ENCODE measurements around the gene KPNA1.
"Not testable (repeated sequence)": the region's sequence is repeated elsewhere in the genome, so short reads cannot be mapped to it uniquely, and the experiment has no call there.

The KPNA1 gene

DNA sequence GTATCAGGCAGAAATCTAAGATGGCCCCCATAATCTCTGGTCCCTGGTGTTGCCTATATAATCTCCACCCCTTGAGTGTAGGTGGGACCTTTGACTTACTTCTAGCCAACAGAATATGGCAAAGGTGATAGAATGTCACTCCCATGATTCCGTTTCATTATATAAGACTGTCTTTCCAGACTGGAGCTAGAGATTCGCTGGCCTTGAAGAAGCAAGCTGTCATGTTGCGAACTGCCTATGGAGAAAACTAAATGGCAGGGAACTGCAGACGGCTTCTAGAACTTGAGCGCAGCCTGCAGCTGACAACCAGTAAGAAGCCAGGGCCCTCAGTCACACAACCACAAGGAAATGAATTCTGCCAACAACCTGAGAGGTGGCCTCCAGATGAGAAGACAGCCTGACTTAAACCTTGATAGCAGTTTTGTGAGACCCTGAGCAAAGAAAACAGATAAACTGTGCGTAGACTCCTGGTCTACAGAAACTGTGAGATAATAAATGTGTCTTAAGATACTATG, 2.2 kb upstream of the KPNA1 start:
- DNase-seq, result no peak

DNA sequence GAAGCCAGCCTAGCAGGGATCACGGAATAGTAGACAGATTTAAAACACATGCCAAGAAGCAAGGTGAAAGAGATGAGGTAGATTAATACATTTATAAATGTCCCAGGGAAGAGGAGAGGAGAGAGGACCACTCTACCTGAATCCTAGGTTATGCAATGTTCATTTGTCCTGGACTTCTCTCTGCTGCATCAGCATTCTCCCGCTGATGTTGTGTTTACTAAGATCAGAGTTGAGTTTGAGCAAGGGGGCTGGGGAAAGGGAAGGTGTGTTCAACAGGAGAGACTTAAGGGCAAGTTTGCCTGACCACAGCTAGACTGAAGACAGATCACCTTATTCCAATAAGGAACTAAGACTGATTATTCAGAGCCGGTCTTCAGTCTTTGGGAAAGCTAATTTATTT, 1.1 kb upstream of the KPNA1 start:
- no peak for DNase-seq

DNA sequence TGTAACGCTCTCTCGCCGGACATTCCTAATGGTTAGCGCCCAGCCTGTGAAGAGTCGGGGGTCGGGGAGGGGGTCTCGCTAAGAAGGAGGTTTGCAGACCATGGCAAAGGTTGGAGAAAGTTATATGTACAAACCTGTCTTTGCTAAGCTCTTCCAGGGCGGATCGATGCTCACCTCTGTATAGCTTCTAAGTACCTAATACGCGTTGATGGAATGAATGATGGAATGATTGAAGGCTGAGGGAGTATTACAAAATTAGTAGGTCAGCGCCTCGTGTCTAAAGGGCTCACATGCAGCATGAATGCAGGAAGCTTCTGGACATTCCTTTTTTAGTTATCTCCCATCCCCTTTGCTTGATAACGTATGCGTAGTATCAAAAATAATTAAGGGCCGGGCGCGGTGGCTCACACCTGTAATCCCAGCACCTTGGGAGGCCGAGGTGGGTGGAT, 305 bp upstream of the KPNA1 start:
- no peak for DNase-seq

DNA sequence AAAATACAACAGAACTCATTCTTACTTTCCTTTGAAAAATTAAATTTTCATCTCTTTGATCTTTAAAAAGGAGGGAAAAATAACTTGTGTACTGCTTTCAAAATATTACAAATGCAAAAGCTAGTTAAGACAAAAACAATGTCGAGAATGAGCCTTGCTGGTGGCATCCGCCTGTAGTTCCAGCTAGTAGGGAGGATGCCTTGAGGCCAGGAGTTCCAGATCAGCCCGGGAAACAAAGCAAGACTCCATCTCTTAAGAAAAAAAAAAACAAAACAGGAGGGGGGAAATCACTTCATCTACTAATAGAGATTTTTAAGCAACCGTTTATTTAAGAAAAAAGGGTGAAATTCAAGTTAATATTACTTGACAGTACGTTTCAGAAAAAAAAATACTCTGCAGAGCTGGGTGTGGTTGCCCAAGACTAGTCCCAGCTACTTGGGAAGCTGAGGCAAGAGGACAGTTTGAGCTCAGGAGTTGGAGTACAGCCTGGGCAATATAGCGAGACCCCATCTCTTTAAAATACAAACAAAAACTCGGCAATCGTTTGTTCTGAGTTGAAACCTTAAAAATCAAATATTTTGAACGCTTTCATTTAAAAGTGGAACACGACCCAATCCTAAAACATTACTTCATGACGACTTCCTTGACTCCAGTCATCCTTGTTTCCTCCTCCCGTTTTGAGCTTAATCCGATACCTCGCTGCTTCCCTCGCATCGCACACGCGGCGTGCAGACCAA, 1.2 kb downstream of the KPNA1 start:
- no peak for DNase-seq

DNA sequence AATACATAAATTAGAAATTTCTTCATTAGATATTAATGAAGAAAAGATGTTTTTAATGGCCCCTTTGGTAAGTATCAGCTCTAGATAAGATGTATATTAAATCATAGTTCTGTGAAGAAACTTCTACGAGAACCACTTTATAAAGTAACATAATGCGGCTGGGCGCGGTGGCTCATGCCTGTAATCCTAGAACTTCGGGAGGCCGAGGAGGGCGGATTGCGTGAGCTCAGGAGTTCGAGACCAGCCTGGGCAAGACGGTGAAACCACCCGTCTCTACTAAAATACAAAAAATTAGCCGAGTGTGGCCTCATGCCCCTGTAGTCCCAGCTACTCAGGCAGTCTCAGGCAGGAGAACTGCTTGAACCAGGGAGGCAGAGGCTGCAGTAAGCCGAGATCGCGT, 2.5 kb downstream of the KPNA1 start:
- no peak for DNase-seq

DNA sequence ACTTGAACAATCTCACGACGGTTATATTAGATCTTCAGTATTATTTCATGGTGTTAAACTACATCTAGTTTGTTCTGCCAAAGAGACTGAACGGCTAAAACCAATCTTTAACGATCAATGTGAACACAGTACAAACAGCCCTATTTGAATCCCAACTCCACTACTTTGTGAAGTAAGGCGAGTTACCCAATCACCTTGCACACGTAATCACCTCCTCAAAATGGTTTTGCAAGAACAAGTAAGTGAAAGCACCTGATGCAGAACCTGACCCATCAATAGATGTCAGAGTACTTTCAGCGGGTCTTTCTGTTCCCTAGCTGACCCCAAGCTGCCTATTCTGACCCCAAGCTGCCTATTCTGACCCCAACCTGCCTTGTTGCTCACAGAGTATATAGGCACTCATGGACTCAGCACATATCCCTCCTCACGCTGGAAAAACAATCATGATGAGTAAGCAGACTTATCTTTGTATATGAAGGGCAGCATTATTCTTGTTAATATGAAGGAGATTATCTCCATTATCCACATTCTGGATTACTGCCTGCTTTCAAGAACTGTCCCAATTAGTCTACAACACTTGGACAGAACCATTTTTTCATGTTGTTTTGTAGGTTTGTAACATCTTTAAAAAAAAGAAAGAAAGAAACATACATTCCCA, 3.7 kb downstream of the KPNA1 start:
- no peak for DNase-seq

DNA sequence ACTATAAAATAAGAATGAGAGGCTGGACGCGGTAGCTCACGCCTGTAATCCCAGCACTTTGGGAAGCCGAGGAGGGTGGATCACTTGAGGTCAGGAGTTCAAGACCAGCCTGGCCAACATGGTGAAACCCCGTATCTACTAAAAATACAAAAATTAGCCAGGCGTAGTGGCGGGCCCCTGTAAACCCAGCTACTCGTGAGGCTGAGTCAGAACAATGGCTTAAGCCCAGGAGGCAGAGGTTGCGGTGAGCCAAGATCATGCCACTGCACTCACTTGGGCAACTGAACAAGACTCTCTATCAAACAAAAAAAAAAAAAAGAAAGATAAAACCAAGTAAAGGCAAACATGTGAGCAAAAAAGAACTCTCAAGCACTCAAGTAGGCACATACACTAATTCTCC, 5.8 kb downstream of the KPNA1 start:
- DNase-seq, result not testable (repeated sequence)

DNA sequence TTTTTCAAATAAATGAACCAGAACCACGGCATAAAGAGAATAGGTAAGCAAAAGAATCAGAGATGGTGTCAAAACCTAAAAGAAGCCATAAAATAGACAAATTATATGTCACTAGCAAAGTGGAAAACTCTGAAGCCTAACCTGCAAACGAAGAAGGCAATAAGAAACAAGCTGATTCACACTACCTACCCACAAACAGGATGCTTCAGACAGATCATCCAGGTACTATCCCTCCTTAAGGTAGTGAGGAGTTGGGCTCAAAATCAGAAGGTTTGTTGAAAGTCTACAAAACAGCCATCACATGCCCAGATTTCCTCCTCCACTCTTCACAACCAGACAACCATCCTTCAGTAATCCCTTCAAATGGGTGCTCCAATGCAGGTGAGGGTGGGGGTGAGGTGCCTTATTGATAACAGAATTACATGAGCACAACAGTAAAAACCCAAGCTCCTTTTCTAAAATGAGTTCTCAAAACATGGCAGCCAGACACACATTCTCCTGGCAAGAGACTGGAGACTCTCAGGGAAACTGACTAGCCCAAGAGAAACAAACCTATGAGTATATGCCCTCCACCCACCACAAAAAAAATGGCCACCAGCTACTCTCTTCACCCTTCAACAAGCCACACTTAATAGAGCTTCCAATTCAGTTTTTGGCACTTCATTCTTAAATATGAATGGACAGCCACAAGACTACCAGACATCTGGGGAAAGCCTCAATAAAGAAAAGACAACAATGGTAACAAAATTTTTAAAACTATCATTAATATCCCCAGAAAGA, 6.4 kb downstream of the KPNA1 start:
- no peak for DNase-seq

DNA sequence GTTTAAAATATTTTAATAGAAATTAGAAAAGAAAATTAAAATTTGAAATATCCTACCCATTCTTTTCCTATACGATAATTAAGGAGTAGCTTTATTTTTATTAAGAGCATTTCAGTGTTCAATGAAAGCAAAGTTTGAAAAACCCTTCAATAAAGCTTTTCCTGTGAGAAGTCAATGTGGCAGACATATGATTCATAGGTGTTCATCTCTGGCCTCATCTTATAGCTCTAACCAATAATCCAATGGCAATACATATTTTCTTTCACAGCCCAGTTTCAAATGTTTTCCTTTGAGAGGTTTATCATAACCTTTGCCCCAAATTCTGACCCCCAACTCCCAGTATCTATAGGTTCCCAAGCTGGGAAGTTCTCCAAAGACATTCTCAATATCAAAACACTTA, 8.3 kb downstream of the KPNA1 start:
- DNase-seq, result no peak

DNA sequence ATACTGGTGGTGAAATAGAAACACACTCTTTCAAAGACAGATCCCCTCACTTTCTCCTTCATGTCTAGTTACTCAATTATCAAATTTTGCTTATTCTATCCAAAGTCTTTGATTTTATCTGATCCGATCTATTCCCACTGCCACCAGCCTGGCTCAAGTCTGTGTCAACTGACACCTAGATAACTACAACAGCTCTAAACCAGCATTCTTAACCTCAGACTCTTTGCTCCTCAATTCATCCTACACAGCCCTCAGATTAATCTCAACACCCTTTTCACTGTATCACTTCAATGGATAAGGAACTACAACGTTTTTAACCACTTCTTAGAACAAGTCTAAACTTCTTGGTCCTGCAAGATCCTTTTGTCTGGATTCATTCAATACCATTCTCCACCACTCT, 9.1 kb downstream of the KPNA1 start:
- no peak for DNase-seq

DNA sequence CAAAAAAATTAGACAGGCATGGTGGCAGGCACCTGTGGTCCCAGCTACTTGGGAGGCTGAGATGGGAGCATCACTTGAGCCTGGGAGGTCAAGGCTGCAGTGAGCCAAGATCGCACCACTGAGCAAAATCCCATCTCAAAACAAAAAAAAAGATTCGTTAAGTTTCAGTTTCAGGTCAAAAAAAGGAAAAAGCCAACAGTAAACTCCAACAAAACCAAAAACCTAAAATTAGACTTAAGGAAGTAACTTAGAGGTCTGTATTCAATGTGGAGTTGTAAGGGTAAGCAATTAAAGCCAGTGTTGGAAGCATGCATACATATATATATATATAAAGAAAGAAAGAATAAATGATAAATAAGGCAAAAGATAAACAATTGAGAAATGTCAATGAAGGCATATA, 11.8 kb downstream of the KPNA1 start:
- DNase-seq, result no peak

DNA sequence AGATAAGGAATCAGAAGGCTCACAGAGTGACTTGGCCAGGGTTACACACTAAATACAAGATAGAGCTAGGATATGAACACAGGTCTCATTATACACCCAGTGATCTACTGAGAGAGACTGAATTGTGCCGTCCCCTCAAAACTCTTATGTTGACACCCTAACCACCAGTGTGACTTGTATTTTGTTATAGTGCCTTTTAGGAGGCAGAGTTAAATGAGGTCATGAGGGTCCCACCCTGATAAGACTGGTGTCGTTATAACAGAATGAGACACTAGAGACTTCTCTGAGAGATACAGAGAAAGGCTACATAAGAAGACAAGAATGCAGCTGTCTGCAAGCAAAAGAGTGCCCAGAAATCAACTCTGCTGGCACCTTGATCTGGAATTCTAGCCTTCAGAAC, 12.6 kb downstream of the KPNA1 start:
- no peak for DNase-seq

DNA sequence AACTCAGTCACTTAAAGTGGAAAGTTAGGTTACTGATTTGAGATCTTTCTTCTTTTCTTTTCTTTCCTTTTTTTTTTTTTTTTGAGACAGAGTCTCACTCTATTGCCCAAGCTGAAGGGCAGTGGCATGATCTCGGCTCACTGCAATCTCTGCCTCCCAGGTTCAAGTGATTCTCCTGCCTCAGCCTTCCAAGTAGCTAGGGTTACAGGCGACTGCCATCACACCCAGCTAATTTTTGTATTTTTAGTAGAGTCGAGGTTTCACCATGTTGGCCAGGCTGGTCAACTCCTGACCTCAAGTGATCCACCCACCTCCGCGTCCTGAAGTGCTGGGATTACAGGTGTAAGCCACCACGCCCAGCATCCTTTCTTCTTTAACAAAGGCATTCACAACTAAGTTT, 13.8 kb downstream of the KPNA1 start:
- not testable (repeated sequence) for DNase-seq

DNA sequence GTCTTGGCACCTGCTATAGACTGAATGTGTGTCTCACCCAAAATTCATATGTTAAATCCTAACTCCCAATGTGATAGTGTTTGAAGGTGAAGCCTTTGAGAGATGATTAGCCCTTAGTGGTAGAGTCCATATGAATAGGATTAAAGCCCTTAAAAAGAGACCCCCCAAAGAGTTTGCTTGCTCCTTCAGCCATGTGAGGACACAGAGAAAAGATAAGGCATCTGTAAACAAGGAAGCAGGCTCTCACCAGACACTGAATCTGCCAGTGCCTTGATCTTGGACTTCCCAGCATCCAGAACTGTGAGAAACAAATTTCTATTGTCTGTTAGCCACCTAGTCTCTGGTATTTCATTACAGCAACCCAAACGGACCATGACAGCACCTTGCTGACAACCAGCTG, 16.6 kb downstream of the KPNA1 start:
- DNase-seq, result no peak

DNA sequence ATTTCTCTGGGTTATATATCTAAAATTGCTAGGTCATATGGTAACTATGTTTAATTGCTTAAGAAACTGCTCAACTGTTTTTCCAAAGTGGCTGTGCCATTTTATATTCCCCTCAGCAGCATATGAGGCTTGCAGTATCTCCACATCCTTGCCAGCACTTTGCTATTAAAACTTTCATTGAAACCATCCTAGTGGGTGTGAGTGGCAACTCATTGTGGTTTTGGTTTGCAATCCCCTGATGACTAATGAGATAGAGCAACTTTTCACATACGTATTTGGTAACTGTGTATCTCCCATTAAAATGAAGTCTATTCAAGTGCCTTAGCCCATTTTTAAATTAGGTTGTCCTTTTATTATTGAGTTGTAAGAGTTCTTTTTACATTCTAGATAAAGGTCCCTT, 17.3 kb downstream of the KPNA1 start:
- DNase-seq, result peak; percentile 26

DNA sequence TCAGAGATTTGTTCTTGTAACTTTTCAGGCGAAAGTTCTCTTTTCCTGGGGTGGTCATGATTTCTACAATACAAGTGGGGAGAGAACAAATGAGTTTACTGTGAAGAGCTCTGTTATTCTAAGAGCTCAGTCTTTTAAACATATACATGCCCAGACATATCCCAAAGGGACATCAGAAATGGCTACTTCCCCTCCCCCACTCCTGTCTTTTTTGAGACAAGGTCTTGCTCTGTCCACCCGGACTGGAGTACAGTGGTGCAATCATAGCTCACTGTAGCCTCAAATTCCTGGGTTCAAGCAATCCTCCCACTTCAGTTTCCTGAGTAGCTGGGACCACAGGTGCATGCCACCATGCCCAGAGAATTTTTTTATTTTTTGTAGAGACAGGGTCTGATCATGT, 18.2 kb downstream of the KPNA1 start:
- DNase-seq, result no peak

DNA sequence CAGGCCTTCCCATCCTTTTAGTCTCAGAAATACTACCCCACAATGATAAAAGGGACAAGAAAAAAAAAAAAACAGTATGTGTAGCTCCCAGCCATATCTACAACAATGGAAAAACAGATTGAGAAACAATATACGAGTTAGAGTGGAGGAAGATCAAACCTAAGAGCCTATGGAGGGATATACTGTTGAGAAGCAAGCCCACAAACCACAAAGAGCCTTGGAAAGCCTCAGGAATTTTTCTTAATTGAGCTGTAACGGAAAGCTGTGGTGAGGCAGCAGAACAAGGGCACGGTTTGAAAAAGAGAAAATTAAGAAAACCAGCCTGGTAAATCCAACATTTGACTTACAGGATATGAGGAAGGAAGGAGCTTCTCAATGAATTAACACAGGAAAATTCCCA, 21.4 kb downstream of the KPNA1 start:
- DNase-seq, result no peak

DNA sequence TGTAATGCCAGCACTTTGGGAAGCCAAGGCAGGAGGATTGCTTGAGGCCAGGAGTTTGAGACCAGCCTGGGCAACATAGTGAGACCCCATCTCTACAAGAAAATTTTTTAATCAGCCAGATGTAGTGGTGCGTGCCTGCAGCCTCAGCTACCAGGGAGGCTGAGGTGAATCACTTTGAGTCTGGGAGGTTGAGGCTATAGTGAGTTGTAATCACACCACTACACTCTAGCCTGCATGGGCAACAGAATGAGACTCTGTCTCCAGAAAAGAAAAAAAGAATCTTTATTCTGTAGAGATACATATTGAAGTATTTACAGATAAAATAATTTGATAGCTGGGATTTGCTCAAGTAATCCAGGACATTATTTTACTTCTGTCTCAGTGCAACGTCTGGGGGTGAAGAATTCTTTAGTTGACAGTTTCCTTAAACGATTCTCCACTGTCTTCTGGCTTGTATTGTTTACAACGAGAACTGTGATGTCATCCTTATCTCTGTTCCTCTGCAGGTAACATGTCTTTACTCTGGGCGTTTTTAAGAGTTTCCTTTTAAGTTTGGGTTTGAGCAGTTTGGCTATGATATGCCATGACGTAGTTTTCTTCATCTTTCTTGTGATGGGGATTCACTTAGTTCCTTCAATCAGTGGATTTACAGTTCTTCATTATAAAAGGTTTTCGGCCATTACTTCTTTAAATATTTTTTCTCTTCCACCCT, 26.3 kb downstream of the KPNA1 start:
- DNase-seq, result no peak

DNA sequence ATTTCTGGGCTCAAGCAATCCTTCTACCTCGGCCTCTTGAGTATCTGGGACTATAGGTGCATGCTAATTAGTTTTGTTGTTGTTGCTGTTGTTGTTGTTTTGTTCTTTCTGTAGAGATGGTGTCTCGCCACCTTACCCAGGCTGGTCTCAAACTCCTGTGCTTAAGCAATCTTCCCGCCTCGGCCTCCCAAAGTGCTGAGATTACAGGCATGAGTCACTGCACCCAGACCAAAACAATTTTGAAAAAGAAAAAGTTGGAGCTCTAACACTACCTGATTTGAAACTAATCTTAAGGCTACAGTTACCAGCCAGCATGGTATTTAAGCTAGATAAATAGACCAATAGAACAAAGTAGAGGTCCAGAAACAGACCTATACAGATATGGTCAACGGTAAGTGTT, 29.8 kb downstream of the KPNA1 start:
- DNase-seq, result no peak

DNA sequence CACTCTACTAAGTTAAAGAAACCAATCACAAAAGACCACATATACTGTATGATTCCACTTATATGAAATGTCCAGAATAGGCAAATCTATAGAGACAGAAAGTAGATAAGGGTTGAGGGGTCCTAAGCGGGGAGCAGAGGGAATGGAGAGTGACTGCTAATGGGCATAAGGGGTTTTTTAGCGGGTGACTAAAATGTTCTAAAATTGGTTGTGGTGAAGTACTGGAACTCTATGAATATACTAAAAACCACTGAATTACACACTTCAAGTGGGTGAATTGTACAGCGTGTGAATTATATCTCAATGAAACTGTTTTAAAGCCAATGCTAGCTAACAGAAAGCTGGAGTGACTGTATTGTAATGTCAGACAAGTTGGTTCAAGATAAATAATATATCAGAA, 33.3 kb downstream of the KPNA1 start:
- DNase-seq, result no peak

DNA sequence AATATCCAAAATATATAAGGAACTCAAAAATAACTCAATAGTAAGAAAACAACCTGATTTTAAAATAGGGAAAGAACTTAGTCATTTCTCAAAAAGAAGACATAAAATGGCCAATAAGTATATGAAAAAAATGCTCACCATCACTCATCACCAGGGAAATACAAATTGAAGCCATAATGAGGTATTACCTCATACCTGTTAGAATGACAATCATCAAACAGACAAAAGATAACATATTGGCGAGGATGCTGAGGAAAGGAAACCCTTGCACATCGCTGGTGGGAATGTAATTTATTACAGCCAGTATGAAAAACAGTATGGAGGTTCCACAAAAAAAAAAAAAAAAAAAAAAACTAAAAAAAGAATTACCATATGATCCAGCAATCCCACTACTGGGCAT, 38.2 kb downstream of the KPNA1 start:
- DNase-seq, result no peak

DNA sequence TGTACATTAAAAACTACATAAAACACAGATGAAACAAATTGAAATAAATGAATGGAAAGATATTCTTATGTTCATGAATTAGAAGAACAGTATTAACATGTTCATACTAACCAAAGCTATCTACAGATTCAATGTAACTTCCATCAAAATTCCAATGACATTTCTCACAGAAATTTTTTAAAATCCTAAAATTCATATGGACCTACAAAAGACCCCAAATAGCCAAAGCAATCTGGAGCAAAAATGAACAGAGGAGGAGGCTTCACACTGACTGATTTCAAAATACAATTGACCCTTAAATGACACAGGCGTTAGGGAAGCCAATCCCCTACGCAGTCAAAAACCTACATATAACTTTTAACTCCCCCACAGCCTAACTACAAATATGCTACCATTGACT, 39.4 kb downstream of the KPNA1 start:
- no peak for DNase-seq

DNA sequence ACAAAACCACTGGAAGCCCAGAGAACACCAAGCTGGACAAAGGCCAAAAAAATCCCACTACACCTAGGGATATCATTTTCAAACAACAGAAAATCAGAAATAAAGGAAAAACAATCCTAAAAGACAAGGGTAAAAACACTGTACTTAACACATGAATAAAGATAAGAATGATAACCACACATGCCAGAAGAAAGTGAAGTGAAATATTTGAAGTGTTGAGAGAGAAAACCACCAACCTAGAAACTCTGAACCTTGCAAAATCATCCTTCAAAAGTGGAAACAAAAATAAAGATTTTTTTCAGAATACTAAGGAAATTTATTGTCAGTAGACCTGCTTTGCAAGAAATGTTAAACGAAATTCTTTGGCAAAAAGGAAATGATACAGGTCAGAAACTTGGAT, 45.1 kb downstream of the KPNA1 start:
- no peak for DNase-seq

Measured in activated naive CD4-positive, alpha-beta T cell treated with Interleukin-2 at 50 U/mL for 16 hours (primary cell).